Hematopoietic multipotent progenitor cell treated with erythropoietin and hydrocortisone succinate and interleukin-3 and kit ligand, for 17 days (in vitro differentiated cells): ENCODE results near the gene SLC22A5.
"Not testable (repeated sequence)": the region's sequence is repeated elsewhere in the genome, so short reads cannot be mapped to it uniquely, and the experiment has no call there.

ENCODE experiments used
- DNase-seq: peaks from one replicate; pipeline ENCODE4 v3.0.0-alpha.2; 2015; ENCODE audit warnings: low spot score

The SLC22A5 gene

GRCh38 chr5:132413567-132413966 is 44.1 kb downstream of the SLC22A5 start:
- no peak for DNase-seq

DNA sequence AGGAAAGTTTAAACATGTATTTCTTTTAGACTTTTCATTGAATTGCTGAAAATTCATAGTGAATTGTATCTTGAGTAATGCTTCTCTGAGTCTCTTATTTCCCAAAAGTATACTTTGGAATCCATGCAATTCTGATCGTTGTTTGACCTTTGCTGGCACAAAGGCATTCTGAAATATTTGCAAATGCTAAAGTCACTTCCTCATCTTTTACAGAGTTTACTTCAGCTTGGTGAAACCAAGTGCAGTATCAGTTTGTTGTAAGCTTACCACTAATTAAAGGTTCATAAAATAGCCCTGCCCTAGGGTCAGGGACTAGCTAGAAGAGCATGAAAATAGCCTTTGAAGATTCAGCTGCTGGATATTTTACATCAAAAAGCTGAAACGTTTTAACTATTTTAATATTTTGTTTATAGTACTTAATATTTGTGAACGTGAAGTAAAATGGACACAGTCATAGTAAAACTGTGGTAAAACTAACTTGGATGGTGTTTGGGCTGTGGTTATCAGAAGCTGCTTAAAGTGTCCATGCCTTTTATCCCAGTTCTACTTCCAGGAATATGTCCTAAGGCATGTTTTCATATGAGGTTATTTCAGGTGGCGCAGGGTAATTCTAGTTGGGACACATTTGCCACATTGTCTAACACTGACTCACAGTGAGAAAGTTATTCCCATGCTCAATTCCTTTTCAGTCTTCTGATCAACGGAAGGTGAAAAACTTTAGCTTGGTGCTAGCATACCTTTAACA is 45.3 kb downstream of the SLC22A5 start:
- DNase-seq: no peak

GRCh38 chr5:132415516-132415915 is 46.0 kb downstream of the SLC22A5 start:
- not testable (repeated sequence) for DNase-seq

GRCh38 chr5:132416306-132417009 is 46.9 kb downstream of the SLC22A5 start:
- no peak for DNase-seq

- no peak for DNase-seq
Observed at GRCh38 chr5:132417010-132417439, 47.5 kb downstream of the SLC22A5 start.

DNA sequence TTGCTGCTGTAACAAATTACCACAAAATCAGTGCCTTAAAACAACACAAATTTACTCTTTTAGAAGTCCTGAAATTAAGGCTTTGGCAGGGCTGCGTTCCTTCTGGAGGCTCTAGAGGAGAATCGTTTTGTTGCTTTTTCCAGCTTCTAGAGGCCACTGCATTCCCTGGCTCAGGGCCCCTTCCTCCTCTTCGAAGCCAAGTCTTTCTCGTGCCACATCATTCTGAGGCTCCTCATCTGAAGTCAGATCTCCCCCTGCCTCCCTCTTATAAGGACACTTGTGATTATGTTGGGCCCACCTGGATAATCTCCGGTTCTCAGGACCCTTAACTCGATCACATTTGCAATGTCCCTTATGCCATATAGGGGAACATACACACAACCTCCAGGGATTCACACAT is 48.0 kb downstream of the SLC22A5 start:
- DNase-seq: no peak

- DNase-seq: no peak
Observed at GRCh38 chr5:132417889-132418485, 48.5 kb downstream of the SLC22A5 start.

- no peak for DNase-seq
Observed at GRCh38 chr5:132418881-132419280, 49.4 kb downstream of the SLC22A5 start.

DNA sequence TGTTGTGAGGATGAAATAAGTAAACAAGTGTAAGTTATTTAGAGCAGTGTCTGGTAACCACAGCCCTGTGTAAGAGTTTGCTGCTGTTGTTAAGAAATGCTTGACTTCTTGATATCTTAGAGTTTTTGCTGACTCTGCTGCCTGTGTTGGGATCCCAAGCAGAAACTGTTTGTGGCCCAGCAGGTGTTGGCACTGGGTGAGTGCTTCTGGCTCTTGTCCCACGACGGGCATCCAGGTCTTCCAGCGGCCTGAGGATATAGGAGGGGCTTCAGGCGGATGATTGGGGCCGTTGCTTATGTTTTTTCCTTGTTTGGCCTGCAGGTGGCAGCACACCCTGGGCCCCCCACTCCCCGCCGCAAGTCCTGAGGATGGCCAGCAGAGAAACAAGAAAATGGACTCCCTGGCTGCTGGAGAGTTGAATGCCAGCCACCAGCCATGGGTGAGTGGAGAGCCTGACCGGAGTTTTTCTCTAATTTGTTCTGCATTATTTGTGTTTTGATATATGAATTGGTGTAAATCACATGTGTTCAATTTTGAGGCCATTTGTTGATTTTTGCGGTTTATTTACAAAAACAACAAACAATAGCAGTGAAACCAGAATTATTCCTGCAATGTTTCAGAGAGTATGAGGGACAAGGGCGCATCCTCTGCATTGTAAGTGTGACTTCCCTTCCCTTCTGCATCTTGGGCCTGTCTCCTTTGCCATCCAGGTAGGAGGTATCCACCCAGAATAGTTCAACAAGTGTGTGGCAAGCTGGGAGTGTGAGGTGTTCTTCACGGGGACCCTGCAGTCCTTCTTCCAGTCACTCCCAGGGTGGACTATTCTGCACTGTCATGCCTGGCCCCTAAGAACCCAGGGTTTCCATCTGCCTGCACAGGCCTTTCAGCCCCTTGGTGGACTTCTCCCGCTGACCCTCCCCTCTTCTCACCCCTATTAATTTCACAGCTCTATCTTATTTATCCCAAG is 50.3 kb downstream of the SLC22A5 start:
- peak; percentile 88 for DNase-seq

DNA sequence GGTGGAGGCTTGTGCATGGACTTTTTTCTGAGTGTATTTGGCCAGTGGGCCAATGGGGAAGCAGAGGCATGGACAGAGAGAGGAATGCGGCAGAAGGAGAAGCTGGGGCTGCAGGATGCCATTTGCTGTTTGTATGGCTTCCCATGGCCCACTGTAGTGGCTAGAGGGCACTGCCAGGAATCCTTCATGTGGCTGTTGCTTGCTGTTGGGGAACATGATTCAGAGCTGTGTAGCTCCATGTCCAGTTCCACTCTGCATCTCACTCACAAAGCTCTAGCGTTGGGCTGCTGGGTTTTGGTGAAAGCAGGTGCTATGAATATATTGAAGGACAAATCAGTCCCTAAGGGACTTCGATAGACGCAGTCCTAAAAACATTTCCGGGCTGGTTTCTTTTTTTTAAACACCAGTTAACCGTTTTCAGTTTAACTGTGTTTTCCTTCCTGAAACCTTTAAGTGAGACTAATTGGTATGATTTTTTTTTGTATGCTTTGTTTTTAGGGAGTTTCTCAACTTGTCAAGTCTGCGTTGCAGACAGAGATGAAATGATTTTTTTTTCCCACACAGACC is 51.3 kb downstream of the SLC22A5 start:
- peak; percentile 58 for DNase-seq

- DNase-seq: peak; percentile 51
Observed at GRCh38 chr5:132421462-132421861, 52.0 kb downstream of the SLC22A5 start.

GRCh38 chr5:132422720-132423437 is 53.4 kb downstream of the SLC22A5 start:
- DNase-seq: peak; percentile 96

DNA sequence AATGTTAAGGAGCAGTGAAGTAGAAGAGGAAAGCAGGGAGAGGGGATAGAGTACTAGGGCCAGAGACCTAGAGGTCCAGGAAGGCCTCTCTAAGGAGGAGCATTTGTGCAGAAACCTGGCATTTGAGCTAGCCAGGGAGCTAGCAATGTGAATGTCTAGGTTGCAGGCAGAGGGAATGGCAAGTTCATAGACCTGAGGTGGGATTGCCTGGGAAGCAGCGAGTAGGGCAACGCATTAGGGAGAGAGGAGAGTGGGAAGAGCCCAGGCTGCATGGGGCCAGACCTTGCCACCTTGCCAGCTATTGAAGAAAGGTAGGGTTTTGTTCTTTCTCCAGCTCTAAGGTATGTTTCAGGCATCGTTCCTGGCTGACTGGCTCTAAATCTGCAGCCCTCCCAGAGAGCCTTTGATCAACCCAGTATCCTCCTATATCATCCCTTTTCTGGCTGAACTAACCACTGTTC is 54.0 kb downstream of the SLC22A5 start:
- no peak for DNase-seq

- DNase-seq: peak; percentile 66
Observed at GRCh38 chr5:132424167-132424880, 54.8 kb downstream of the SLC22A5 start.

GRCh38 chr5:132425009-132425937 is 55.8 kb downstream of the SLC22A5 start:
- peak; percentile 88 for DNase-seq

GRCh38 chr5:132425975-132426524 is 56.5 kb downstream of the SLC22A5 start:
- no peak for DNase-seq

GRCh38 chr5:132426525-132427138 is 57.1 kb downstream of the SLC22A5 start:
- peak; percentile 90 for DNase-seq
